ENCODE measurements around the gene SKAP2.

Gene SKAP2

DNA sequence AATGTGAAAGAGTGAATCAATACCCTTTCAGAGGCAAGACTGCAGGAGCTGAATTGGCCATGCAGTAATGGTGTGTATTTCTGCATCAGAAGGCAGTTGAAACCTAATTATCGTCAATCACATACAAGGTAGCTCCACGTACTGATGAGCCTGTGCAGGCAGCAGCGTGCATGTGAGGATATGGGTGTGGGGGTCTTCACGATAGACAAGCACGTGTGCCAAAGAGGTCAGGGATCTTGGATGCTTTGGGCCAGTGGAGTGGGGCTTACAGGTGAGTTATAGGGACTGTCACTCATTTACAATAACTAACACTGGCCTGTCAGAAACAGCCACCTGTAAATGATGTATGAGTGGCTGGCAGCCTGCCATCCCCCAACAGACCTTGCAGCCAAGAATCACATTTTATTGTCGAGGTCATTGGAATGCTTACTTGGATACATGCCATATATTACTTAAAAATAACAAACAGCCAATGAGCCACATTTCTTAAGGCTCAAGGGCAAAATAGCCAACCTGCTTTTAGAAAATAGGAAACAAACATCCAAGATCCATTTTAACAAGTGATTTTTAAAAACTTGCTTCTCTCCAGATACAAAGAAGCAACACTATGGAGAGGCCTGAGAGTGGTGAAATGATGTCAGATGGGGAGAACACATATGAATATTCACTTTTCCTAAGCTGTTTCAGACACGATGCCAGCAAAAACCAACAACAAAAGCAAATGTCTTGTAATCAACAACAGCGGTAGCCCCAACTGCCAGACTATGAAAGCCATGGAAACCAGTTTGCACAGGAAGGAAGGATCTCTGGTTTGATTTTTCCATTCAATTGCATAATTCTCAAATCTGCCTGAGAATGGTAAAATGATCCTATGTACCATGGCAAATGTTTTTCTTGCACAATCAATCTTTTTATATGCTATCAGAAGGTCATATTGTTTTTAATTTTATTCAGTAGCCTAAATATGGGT is 210.7 kb downstream of the SKAP2 start:
- DNase-seq: no peak

DNA sequence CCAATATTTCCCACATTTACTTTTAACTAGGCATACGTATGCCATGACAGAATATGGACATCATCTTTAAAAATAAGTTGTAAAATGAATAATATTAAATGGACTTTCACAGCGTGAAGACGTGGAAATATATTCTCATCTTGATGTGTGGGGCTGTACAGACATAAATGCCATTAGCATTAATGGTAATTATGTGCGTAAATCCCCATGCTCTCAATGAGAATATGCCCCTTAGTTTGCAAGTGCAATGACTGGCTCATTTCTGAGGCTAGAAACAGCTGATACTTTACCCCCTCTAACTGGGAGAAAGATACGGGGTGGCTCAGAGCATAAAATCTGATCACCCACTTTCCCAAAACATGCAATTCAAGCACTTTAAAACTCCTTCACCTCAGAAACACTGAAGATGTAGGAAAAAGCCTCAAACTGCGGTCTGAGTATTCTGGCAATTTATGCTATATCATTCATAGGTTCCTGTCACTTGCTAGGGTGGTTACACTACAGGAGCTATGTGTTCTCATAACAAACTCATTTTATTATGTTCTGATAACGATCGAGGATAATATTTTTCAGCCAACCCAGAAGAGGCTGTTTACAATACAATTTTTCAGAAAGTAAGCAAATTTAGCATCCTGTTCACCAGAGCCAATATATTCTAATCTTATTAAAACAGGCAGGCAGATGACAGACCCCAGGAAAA is 211.8 kb downstream of the SKAP2 start:
- H3K4me1 ChIP-seq: no peaks in the 10 kb centered on the region
- no peak overlapping the region for H3K4me3 ChIP-seq
- no peak for DNase-seq
- TF ChIP-seq, protein P1, sequence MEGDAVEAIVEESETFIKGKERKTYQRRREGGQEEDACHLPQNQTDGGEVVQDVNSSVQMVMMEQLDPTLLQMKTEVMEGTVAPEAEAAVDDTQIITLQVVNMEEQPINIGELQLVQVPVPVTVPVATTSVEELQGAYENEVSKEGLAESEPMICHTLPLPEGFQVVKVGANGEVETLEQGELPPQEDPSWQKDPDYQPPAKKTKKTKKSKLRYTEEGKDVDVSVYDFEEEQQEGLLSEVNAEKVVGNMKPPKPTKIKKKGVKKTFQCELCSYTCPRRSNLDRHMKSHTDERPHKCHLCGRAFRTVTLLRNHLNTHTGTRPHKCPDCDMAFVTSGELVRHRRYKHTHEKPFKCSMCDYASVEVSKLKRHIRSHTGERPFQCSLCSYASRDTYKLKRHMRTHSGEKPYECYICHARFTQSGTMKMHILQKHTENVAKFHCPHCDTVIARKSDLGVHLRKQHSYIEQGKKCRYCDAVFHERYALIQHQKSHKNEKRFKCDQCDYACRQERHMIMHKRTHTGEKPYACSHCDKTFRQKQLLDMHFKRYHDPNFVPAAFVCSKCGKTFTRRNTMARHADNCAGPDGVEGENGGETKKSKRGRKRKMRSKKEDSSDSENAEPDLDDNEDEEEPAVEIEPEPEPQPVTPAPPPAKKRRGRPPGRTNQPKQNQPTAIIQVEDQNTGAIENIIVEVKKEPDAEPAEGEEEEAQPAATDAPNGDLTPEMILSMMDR (IDR thresholded peaks at IDR 0.05): no peak
- H3K27ac ChIP-seq: no peak overlapping the region
- H3K27me3 ChIP-seq: peaks cover 0 to 3% of the 10 kb centered on the region in 2 donors
- H3K36me3 ChIP-seq: no peaks in the 10 kb centered on the region
- intact Hi-C loops (cut with DNase I; ENCODE audit: low total_unique reads): no loop called here
- no peaks in the 10 kb centered on the region for H3K9me3 ChIP-seq

More for the DNA sequence above, 210.7 kb downstream of the SKAP2 start:
- H3K9me3 ChIP-seq: no peaks in the 10 kb centered on the region
- peaks cover 0 to 3% of the 10 kb centered on the region in 2 donors for H3K27me3 ChIP-seq
- no peak overlapping the region for H3K4me3 ChIP-seq
- no peak overlapping the region for H3K27ac ChIP-seq
- no peaks in the 10 kb centered on the region for H3K36me3 ChIP-seq
- TF ChIP-seq, protein P1 (IDR thresholded peaks at IDR 0.05): no peak
- intact Hi-C loops (cut with DNase I; ENCODE audit: low total_unique reads): no loop called here
- H3K4me1 ChIP-seq: no peaks in the 10 kb centered on the region

DNA sequence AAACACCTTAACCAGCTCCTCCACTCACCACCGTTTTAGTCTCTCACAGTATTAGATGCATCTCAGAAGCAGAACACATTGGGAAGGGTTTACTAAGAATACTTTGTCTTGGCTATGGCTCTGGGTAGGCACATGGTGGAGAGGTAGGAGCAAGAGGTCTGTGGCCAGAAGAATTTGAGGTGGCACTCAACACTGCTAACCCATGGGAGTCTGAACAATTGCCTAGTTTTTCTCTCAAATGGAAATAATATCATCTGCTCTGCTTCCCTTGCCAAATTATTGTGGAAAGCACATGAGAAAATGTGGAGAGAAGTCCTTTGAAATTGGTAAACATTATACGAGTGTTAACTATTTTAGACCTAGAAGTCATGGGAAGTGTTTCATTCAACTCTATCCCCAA is 214.3 kb downstream of the SKAP2 start:
- no peaks in the 10 kb centered on the region for H3K36me3 ChIP-seq
- no peak for DNase-seq
- H3K27me3 ChIP-seq: peaks cover 0 to 3% of the 10 kb centered on the region in 2 donors
- H3K4me3 ChIP-seq: no peak overlapping the region
- TF ChIP-seq, protein P1 (IDR thresholded peaks at IDR 0.05): no peak
- H3K9me3 ChIP-seq: no peaks in the 10 kb centered on the region
- intact Hi-C loops (cut with DNase I; ENCODE audit: low total_unique reads): no loop called here
- H3K4me1 ChIP-seq: no peaks in the 10 kb centered on the region
- H3K27ac ChIP-seq: no peak overlapping the region

DNA sequence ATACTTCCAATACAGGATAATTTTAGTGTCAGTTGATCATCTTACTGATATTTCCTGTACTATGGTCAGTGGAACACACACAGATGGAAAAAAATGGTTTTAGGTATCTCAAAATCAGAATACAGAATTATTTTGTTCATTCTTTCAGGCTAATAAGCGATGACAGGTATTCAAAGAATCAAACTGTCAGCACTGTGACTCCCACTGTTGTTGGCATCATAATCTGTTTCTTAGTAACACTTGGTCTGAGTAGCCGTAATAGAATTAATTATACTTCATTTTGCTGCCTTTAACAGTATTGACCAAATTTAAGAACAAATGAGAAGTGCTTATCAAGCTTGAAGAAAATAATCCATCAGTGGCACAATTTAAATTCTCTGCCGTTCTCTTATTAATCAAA is 215.0 kb downstream of the SKAP2 start:
- TF ChIP-seq, protein P1 (IDR thresholded peaks at IDR 0.05): no peak
- no peak for DNase-seq
- Histone ChIP-seq H3K36me3 (no peaks in the 10 kb centered on the region), H3K9me3 (no peaks in the 10 kb centered on the region), H3K4me3 (no peak overlapping the region), H3K27me3 (peaks cover 0 to 3% of the 10 kb centered on the region in 2 donors), H3K27ac (no peak overlapping the region), H3K4me1 (no peaks in the 10 kb centered on the region)
- intact Hi-C loops (cut with DNase I; ENCODE audit: low total_unique reads): no loop called here

DNA sequence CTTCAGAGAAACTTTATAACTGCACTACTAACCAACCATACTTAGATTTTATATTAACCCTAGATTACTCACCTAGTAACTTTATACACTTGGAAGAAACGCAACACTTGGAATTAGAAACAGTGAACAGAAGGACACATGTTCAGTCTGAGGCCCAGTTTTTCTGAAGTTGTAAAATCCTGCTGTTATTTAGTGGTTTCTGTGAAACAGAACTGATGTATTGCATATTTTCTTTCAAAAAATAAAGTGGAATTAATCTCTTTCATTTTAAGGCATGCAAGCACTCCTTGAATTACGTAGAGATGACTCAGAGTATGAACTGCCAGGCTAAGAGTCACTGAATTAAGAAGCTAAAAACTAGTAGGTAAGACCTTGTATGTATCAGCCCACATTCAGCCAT is 215.8 kb downstream of the SKAP2 start:
- no peak for DNase-seq
- Histone ChIP-seq H3K36me3 (no peaks in the 10 kb centered on the region), H3K9me3 (no peaks in the 10 kb centered on the region), H3K4me1 (no peaks in the 10 kb centered on the region), H3K4me3 (no peak overlapping the region), H3K27ac (no peak overlapping the region), H3K27me3 (no peaks in the 10 kb centered on the region)
- intact Hi-C loops (cut with DNase I; ENCODE audit: low total_unique reads): no loop called here
- TF ChIP-seq, protein P1 (IDR thresholded peaks at IDR 0.05): no peak
